ENCODE measurements around the gene NBR1.
"Not testable (repeated sequence)": the region's sequence is repeated elsewhere in the genome, so short reads cannot be mapped to it uniquely, and the experiment has no call there.

The NBR1 gene

GRCh38 chr17:43212641-43213490, 41.9 kb downstream of the NBR1 start:
- DNase-seq (ENCODE audit: low spot score): no peak

GRCh38 chr17:43213545-43213944, 42.5 kb downstream of the NBR1 start:
- no peak for DNase-seq (ENCODE audit: low spot score)

GRCh38 chr17:43215341-43215740, 44.3 kb downstream of the NBR1 start:
- no peak for DNase-seq (ENCODE audit: low spot score)

- DNase-seq (ENCODE audit: low spot score): no peak
Measured at GRCh38 chr17:43216369-43216761, 45.4 kb downstream of the NBR1 start.

GRCh38 chr17:43216762-43217613, 46.0 kb downstream of the NBR1 start:
- no peak for DNase-seq (ENCODE audit: low spot score)

GRCh38 chr17:43217614-43218087, 46.6 kb downstream of the NBR1 start:
- no peak for DNase-seq (ENCODE audit: low spot score)

GRCh38 chr17:43219001-43219400, 48.0 kb downstream of the NBR1 start:
- DNase-seq (ENCODE audit: low spot score): no peak

GRCh38 chr17:43219746-43220380, 48.8 kb downstream of the NBR1 start:
- DNase-seq (ENCODE audit: low spot score): no peak

GRCh38 chr17:43220511-43221125, 49.6 kb downstream of the NBR1 start:
- no peak for DNase-seq (ENCODE audit: low spot score)

GRCh38 chr17:43224146-43224705, 53.2 kb downstream of the NBR1 start:
- DNase-seq (ENCODE audit: low spot score): no peak

GRCh38 chr17:43226393-43226792, 55.4 kb downstream of the NBR1 start:
- no peak for DNase-seq (ENCODE audit: low spot score)

- not testable (repeated sequence) for DNase-seq (ENCODE audit: low spot score)
Measured at GRCh38 chr17:43228020-43228782, 57.2 kb downstream of the NBR1 start, which contains the start of gene CCDC200. TSS of gene CCDC200 (minus strand) at chr17:43228623. CDS start at chr17:43228554, 69 bp downstream.

GRCh38 chr17:43231205-43232020, 60.4 kb downstream of the NBR1 start:
- DNase-seq (ENCODE audit: low spot score): not testable (repeated sequence)

GRCh38 chr17:43232021-43232699, 61.1 kb downstream of the NBR1 start:
- not testable (repeated sequence) for DNase-seq (ENCODE audit: low spot score)

GRCh38 chr17:43233263-43233662, 62.2 kb downstream of the NBR1 start:
- DNase-seq (ENCODE audit: low spot score): not testable (repeated sequence)

GRCh38 chr17:43233877-43234276, 62.9 kb downstream of the NBR1 start, which contains the start of gene RNU2-1:
TSS of gene RNU2-1 (minus strand) at chr17:43233977.
- not testable (repeated sequence) for DNase-seq (ENCODE audit: low spot score)

GRCh38 chr17:43239597-43239996, 68.6 kb downstream of the NBR1 start:
- DNase-seq (ENCODE audit: low spot score): not testable (repeated sequence)

- not testable (repeated sequence) for DNase-seq (ENCODE audit: low spot score)
Measured at GRCh38 chr17:43240596-43241352, 69.8 kb downstream of the NBR1 start.

Measured in CD4-positive, alpha-beta T cell treated with Interleukin-6 at 100 ng/mL for 8 hours (primary cell).